ENCODE measurements around the gene TBC1D16.

The TBC1D16 gene

GRCh38 chr17:79951361-79952264 is 84.1 kb downstream of the TBC1D16 start:
- Histone ChIP-seq H3K4me1 (ENCODE audit: control extremely low read depth in 1 of 4, control insufficient read depth in 4 of 4, insufficient read depth in 4 of 4, low read length in 3 of 4) (peaks cover 0 to 13% (median 3%) of the 10 kb centered on the region in 4 experiments), H3K9me3 (ENCODE audit: control extremely low read depth in 1 of 5, control insufficient read depth in 4 of 5, insufficient read depth in 2 of 5, low read depth in 1 of 5, low read length in 4 of 5) (no peaks in the 10 kb centered on the region), H3K36me3 (ENCODE audit: control insufficient read depth in 4 of 4, insufficient read depth in 4 of 4, low read length in 3 of 4) (peaks cover 0 to 17% (median 6%) of the 10 kb centered on the region in 4 experiments), H3K27me3 (replicated peaks in 2 of 5; ENCODE audit: control insufficient read depth in 4 of 5, insufficient read depth in 5 of 5, low read length in 4 of 5) (no peaks in the 10 kb centered on the region), H3K4me3 (ENCODE audit: control insufficient read depth in 1 of 7, extremely low read depth in 1 of 7, insufficient read depth in 4 of 7, low read depth in 2 of 7, low read length in 6 of 7) (no peak overlapping the region), H3K27ac (ENCODE audit: insufficient read depth in 1 of 2, low read depth in 1 of 2, low read length in 2 of 2, poor library complexity in 1 of 2, severe bottlenecking in 2 of 2) (no peak overlapping the region)
- DNase-seq = no peak
- WGBS (ENCODE audit: insufficient coverage) = 90% methylated on average over 28 of the region's 31 CpGs
- POLR2A ChIA-PET = no interaction called here
- CTCF ChIA-PET = interaction anchor here (1.2 to 2.2 kb wide), 2 partner anchors 14 to 19 kb away, joined by 3 to 6 read pairs; no protein-coding TSS in a partner anchor

GRCh38 chr17:79950751-79951150 is 84.9 kb downstream of the TBC1D16 start:
- no peak overlapping the region for H3K4me3 ChIP-seq (ENCODE audit: control insufficient read depth in 1 of 7, extremely low read depth in 1 of 7, insufficient read depth in 4 of 7, low read depth in 2 of 7, low read length in 6 of 7)
- no peaks in the 10 kb centered on the region for H3K9me3 ChIP-seq (ENCODE audit: control extremely low read depth in 1 of 5, control insufficient read depth in 4 of 5, insufficient read depth in 2 of 5, low read depth in 1 of 5, low read length in 4 of 5)
- H3K4me1 ChIP-seq (ENCODE audit: control extremely low read depth in 1 of 4, control insufficient read depth in 4 of 4, insufficient read depth in 4 of 4, low read length in 3 of 4) = peaks cover 0 to 13% (median 3%) of the 10 kb centered on the region in 4 experiments
- POLR2A ChIA-PET = no interaction called here
- WGBS (ENCODE audit: insufficient coverage) = 49% methylated on average over 11 of the region's 17 CpGs
- H3K27me3 ChIP-seq (replicated peaks in 2 of 5; ENCODE audit: control insufficient read depth in 4 of 5, insufficient read depth in 5 of 5, low read length in 4 of 5) = no peaks in the 10 kb centered on the region
- CTCF ChIA-PET = no interaction called here
- H3K27ac ChIP-seq (ENCODE audit: insufficient read depth in 1 of 2, low read depth in 1 of 2, low read length in 2 of 2, poor library complexity in 1 of 2, severe bottlenecking in 2 of 2) = no peak overlapping the region
- DNase-seq = peak in 1 of 3 donors; percentile 50
- peaks cover 0 to 17% (median 6%) of the 10 kb centered on the region in 4 experiments for H3K36me3 ChIP-seq (ENCODE audit: control insufficient read depth in 4 of 4, insufficient read depth in 4 of 4, low read length in 3 of 4)

GRCh38 chr17:79950306-79950705 is 85.4 kb downstream of the TBC1D16 start:
- ChIA-PET CTCF (no interaction called here), POLR2A (no interaction called here)
- Histone ChIP-seq H3K4me1 (ENCODE audit: control extremely low read depth in 1 of 4, control insufficient read depth in 4 of 4, insufficient read depth in 4 of 4, low read length in 3 of 4) (peaks cover 0 to 13% (median 3%) of the 10 kb centered on the region in 4 experiments), H3K9me3 (ENCODE audit: control extremely low read depth in 1 of 5, control insufficient read depth in 4 of 5, insufficient read depth in 2 of 5, low read depth in 1 of 5, low read length in 4 of 5) (no peaks in the 10 kb centered on the region), H3K4me3 (ENCODE audit: control insufficient read depth in 1 of 7, extremely low read depth in 1 of 7, insufficient read depth in 4 of 7, low read depth in 2 of 7, low read length in 6 of 7) (no peak overlapping the region), H3K27me3 (replicated peaks in 2 of 5; ENCODE audit: control insufficient read depth in 4 of 5, insufficient read depth in 5 of 5, low read length in 4 of 5) (no peaks in the 10 kb centered on the region), H3K36me3 (ENCODE audit: control insufficient read depth in 4 of 4, insufficient read depth in 4 of 4, low read length in 3 of 4) (peaks cover 0 to 17% (median 6%) of the 10 kb centered on the region in 4 experiments), H3K27ac (ENCODE audit: insufficient read depth in 1 of 2, low read depth in 1 of 2, low read length in 2 of 2, poor library complexity in 1 of 2, severe bottlenecking in 2 of 2) (no peak overlapping the region)
- no peak for DNase-seq
- 92% methylated on average over 24 of the region's 31 CpGs for WGBS (ENCODE audit: insufficient coverage)

- CTCF ChIA-PET = no interaction called here
- Histone ChIP-seq H3K27ac (ENCODE audit: insufficient read depth in 1 of 2, low read depth in 1 of 2, low read length in 2 of 2, poor library complexity in 1 of 2, severe bottlenecking in 2 of 2) (no peak overlapping the region), H3K4me3 (ENCODE audit: control insufficient read depth in 1 of 7, extremely low read depth in 1 of 7, insufficient read depth in 4 of 7, low read depth in 2 of 7, low read length in 6 of 7) (no peak overlapping the region), H3K36me3 (ENCODE audit: control insufficient read depth in 4 of 4, insufficient read depth in 4 of 4, low read length in 3 of 4) (peaks cover 2 to 18% (median 7%) of the 10 kb centered on the region in 4 experiments), H3K27me3 (replicated peaks in 2 of 5; ENCODE audit: control insufficient read depth in 4 of 5, insufficient read depth in 5 of 5, low read length in 4 of 5) (no peaks in the 10 kb centered on the region), H3K9me3 (ENCODE audit: control extremely low read depth in 1 of 5, control insufficient read depth in 4 of 5, insufficient read depth in 2 of 5, low read depth in 1 of 5, low read length in 4 of 5) (no peaks in the 10 kb centered on the region), H3K4me1 (ENCODE audit: control extremely low read depth in 1 of 4, control insufficient read depth in 4 of 4, insufficient read depth in 4 of 4, low read length in 3 of 4) (peaks cover 0 to 13% (median 3%) of the 10 kb centered on the region in 4 experiments)
- WGBS (ENCODE audit: insufficient coverage) = 97% methylated on average over 25 of the region's 27 CpGs
- POLR2A ChIA-PET = no interaction called here
- DNase-seq = no peak
Measured at GRCh38 chr17:79949656-79950209, 85.9 kb downstream of the TBC1D16 start.

GRCh38 chr17:79948945-79949655 is 86.6 kb downstream of the TBC1D16 start:
- peaks cover 0 to 13% (median 3%) of the 10 kb centered on the region in 4 experiments for H3K4me1 ChIP-seq (ENCODE audit: control extremely low read depth in 1 of 4, control insufficient read depth in 4 of 4, insufficient read depth in 4 of 4, low read length in 3 of 4)
- CTCF ChIA-PET = no interaction called here
- no peaks in the 10 kb centered on the region for H3K9me3 ChIP-seq (ENCODE audit: control extremely low read depth in 1 of 5, control insufficient read depth in 4 of 5, insufficient read depth in 2 of 5, low read depth in 1 of 5, low read length in 4 of 5)
- no peak overlapping the region for H3K4me3 ChIP-seq (ENCODE audit: control insufficient read depth in 1 of 7, extremely low read depth in 1 of 7, insufficient read depth in 4 of 7, low read depth in 2 of 7, low read length in 6 of 7)
- no peaks in the 10 kb centered on the region for H3K27me3 ChIP-seq (replicated peaks in 2 of 5; ENCODE audit: control insufficient read depth in 4 of 5, insufficient read depth in 5 of 5, low read length in 4 of 5)
- DNase-seq = no peak
- 97% methylated on average over 28 of the region's 29 CpGs for WGBS (ENCODE audit: insufficient coverage)
- H3K27ac ChIP-seq (ENCODE audit: insufficient read depth in 1 of 2, low read depth in 1 of 2, low read length in 2 of 2, poor library complexity in 1 of 2, severe bottlenecking in 2 of 2) = no peak overlapping the region
- POLR2A ChIA-PET = no interaction called here
- H3K36me3 ChIP-seq (ENCODE audit: control insufficient read depth in 4 of 4, insufficient read depth in 4 of 4, low read length in 3 of 4) = peaks cover 2 to 23% (median 7%) of the 10 kb centered on the region in 4 experiments

- Histone ChIP-seq H3K36me3 (ENCODE audit: control insufficient read depth in 4 of 4, insufficient read depth in 4 of 4, low read length in 3 of 4) (peaks cover 2 to 23% (median 7%) of the 10 kb centered on the region in 4 experiments), H3K27ac (ENCODE audit: insufficient read depth in 1 of 2, low read depth in 1 of 2, low read length in 2 of 2, poor library complexity in 1 of 2, severe bottlenecking in 2 of 2) (no peak overlapping the region), H3K27me3 (replicated peaks in 2 of 5; ENCODE audit: control insufficient read depth in 4 of 5, insufficient read depth in 5 of 5, low read length in 4 of 5) (no peaks in the 10 kb centered on the region), H3K4me1 (ENCODE audit: control extremely low read depth in 1 of 4, control insufficient read depth in 4 of 4, insufficient read depth in 4 of 4, low read length in 3 of 4) (peaks cover 1 to 15% (median 6%) of the 10 kb centered on the region in 4 experiments), H3K4me3 (ENCODE audit: control insufficient read depth in 1 of 7, extremely low read depth in 1 of 7, insufficient read depth in 4 of 7, low read depth in 2 of 7, low read length in 6 of 7) (no peak overlapping the region), H3K9me3 (ENCODE audit: control extremely low read depth in 1 of 5, control insufficient read depth in 4 of 5, insufficient read depth in 2 of 5, low read depth in 1 of 5, low read length in 4 of 5) (no peaks in the 10 kb centered on the region)
- no peak for DNase-seq
- ChIA-PET POLR2A (no interaction called here), CTCF (interaction anchor here (1.0 kb wide), 1 partner anchor 26 kb away, joined by 3 read pairs; no protein-coding TSS in a partner anchor)
- 89% methylated on average over 10 of the region's 10 CpGs for WGBS (ENCODE audit: insufficient coverage)
Measured at GRCh38 chr17:79948406-79948944, 87.2 kb downstream of the TBC1D16 start.
